Measurements from ENCODE around the gene LTC4S. TPM values are rescaled to one million over a fixed set of nuclear protein-coding genes. Genes with fewer than 3 reads are reported as not detected.

The LTC4S gene
- 0.28 TPM in 2 of 5 replicates, not detected in the others for total RNA-seq (2022; extraction: Qiagen RNA extraction)

GRCh38 chr5:179793468-179794139, at the start of gene LTC4S:
TSS of gene LTC4S (plus strand) at chr5:179793986. CDS start at chr5:179794081, 95 bp downstream.

GRCh38 chr5:179806250-179807048, 12.7 kb downstream of the LTC4S start, which contains the start of gene MGAT4B:
TSS of gene MGAT4B (minus strand) at chr5:179806866. CDS start at chr5:179806583, 283 bp downstream.

GRCh38 chr5:179820483-179821297, 26.9 kb downstream of the LTC4S start, which contains the start of gene SQSTM1:
TSS of gene SQSTM1 (plus strand) at chr5:179820905. CDS start at chr5:179820937, 32 bp downstream.

Other genes starting within 250 kb of the LTC4S start
- 25.4 to 27.2 TPM (median 26.8 TPM) in 5 replicates for gene RUFY1, start 243.4 kb upstream of the LTC4S start, total RNA-seq (2022; extraction: Qiagen RNA extraction)
- 401 to 608 TPM (median 443 TPM) in 5 replicates for gene HNRNPH1, start 170.3 kb upstream of the LTC4S start, total RNA-seq (2022; extraction: Qiagen RNA extraction)
- gene CBY3, start 113.0 kb upstream of the LTC4S start, total RNA-seq (2022; extraction: Qiagen RNA extraction): not detected in 5 replicates
- gene CANX, start 95.0 kb upstream of the LTC4S start, total RNA-seq (2022; extraction: Qiagen RNA extraction): 304 to 409 TPM (median 341 TPM) in 5 replicates
- gene MAML1, start 61.2 kb upstream of the LTC4S start, total RNA-seq (2022; extraction: Qiagen RNA extraction): 16.0 to 18.5 TPM (median 17.7 TPM) in 5 replicates
- gene MGAT4B, start 12.9 kb downstream of the LTC4S start, total RNA-seq (2022; extraction: Qiagen RNA extraction): 190 to 225 TPM (median 204 TPM) in 5 replicates
- 721 to 1,258 TPM (median 848 TPM) in 5 replicates for gene SQSTM1, start 26.9 kb downstream of the LTC4S start, total RNA-seq (2022; extraction: Qiagen RNA extraction)
- gene MRNIP, start 64.8 kb downstream of the LTC4S start, total RNA-seq (2022; extraction: Qiagen RNA extraction): 13.7 to 22.1 TPM (median 19.5 TPM) in 5 replicates
- 55.0 to 69.0 TPM (median 63.0 TPM) in 5 replicates for gene TBC1D9B, start 113.9 kb downstream of the LTC4S start, total RNA-seq (2022; extraction: Qiagen RNA extraction)